GM11168 (cell line): ENCODE data around the gene WRAP73.

ENCODE experiments used
- in situ Hi-C: fragments of 300-500 bp; cut with MboI; formaldehyde crosslinking; loops from one replicate; pipeline ENCODE4 v1.12.0; 2022; ENCODE audit warnings: low sequenced_read_pairs; ENCODE audit not compliant: unreplicated experiment

The WRAP73 gene

DNA sequence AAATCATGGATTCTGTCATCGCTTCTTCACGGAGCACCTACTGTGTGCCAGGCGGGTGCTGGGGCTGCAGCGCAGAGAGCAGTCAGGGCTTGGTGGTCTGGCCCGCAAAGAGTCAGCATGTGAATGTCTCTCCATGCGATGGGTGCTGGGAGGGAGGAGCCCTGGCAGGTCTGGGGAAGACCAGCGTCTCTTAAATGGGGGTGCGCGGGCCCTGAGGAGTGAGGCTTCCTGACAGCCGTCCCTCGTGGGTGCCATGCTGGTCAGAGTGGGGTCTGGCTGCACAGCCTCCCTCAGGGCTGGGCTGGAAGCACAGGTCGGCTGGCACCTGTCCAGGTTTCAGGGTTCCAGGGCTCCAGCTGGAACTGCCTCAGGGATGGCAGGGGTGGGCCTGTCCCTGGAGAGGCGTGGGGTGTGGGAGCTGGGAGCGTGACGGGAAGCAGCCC, 20.9 kb upstream of the WRAP73 start:
- in situ Hi-C loops, result no loop called here

GRCh38 chr1:3669971-3670431, 20.1 kb upstream of the WRAP73 start:
- in situ Hi-C loops, result no loop called here

DNA sequence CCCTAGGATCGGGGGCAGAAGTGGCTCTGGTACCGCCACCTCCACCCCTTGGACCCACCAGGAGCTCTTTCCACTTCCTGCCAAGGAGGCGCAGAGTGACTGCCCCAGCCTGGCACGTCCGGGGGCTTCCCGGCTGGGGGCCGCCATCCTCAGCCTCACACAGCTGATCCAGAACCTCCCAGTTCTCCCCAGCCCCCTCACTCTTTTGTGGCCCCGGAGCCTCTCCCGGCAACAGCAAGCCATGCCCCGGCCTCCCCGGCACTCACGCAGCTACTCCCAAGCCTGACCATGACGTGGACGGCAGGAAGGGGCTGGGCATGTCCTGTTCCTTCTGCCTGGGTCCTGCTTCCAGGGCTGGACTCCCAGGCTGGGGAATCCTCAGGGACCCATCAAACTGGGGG, 19.5 kb upstream of the WRAP73 start:
- in situ Hi-C loops, result no loop called here

DNA sequence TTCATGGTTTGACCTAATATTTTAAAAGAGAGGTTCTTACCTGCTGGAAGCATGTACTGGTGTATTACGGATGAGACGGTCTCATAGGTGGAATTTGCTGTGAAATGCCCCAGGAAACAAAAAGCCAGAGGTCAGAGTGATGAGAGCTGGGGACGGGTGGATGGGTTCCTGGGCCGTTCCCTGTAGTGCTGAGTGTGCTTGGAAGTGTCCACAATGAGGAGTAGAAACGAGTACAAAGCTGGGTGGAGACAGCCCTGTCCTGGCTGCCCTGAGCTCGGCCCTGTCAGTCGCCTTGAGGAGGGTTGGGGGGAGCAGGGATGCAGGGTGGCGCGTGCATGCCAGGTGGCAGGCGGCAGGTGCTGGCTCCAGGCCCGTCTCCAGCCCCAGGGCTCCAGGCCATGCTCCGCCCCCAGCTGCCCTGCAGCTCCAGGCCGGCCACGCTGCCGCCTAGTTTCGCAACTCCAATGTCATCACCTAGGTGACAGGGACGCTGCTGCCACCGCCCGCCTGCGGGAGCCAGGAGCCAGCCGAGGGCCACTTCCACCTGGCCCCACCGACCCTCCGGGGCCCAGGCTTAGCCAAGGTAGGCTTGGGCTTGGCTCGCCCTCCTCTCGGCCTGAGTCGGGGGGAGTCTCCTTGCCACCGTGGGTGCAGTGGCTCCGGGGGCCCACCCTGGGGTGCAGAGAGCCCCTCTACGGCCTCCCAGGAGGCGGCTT, 18.8 kb upstream of the WRAP73 start:
- in situ Hi-C loops, result no loop called here

DNA sequence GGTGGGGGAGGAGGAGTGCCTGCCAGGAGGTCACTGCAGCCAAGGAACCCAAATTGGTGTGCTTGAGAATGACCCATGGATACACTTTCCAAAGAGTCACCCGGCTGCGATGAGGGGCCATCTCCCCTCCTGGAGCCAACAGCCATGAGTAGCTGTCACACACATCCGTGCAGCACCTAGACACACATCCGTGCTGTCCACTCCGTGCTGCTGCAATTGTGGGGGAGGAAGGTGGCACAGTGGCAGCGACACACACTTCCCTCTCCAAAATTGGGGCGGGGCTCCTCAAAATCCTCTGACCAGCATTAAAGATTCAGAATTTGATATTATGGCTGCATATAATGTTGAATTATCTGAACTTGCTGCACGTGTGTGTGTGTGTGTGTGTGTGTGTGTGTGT, 18.2 kb upstream of the WRAP73 start:
- in situ Hi-C loops, result no loop called here

DNA sequence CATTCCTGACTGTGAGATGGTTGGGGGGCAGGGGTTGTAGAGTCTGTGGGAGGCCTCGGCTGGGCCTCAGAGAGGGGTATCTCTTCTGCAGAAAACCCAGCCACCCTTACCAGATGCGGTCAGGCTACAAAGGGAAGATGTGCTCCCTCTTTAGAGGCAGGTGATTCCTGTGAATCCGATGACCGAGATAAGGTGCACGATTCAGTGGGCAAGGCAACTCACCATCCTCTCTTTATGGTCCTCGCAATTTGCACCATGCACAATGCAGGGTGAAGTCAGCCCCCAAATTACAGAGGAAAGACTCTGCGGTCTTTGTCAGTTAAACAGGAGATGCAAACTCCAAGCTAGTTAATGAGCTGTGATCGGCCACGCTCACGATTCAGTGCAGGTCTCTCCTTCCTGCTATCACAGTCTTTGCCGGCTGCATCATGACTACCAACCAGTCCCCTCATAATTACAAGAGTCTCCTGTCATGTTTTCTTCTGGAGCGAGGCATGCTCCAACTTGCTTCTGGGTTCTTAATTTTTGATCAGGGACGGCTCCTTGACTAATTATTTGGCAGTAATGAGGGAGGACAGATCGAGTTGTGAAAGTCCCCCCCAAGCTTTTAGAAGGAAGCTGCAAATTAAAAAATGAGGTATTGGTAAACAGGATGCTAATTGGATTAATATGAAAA, 14.9 kb upstream of the WRAP73 start:
- in situ Hi-C loops, result no loop called here

DNA sequence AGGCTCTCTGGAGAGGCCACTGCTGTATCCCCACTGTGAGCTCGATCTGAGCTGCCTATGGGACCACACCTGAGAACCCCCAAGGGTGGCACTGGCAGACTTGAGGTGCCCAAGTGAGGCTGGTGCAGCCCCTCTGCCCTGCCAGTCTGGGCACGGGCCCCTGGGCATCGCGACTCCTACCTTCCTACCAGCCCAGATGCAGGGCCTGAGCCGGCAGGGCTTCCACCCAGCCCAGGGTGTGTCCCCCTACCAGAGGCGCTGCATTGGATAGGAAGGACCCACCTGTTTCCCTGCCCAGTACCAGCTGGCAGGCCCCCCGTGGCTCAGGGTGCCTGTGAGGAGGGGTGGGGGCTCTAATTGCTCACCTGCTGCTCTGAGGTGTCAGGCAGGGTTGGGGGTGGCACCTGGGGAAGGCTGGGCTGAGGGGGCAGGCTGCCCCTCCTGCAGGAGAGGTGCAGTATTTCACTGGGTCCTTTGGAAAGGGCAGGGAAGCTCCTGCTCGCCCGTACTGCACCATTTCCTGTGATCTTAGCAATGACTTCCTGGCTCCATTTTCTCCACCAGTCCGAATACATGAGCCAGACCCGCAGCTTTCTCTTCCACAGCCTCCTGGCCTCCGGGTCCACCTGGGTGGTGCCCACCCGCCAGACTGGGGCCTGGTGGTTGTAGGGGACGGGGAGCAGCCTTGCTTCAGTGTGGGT, 14.2 kb upstream of the WRAP73 start:
- in situ Hi-C loops, result no loop called here

DNA sequence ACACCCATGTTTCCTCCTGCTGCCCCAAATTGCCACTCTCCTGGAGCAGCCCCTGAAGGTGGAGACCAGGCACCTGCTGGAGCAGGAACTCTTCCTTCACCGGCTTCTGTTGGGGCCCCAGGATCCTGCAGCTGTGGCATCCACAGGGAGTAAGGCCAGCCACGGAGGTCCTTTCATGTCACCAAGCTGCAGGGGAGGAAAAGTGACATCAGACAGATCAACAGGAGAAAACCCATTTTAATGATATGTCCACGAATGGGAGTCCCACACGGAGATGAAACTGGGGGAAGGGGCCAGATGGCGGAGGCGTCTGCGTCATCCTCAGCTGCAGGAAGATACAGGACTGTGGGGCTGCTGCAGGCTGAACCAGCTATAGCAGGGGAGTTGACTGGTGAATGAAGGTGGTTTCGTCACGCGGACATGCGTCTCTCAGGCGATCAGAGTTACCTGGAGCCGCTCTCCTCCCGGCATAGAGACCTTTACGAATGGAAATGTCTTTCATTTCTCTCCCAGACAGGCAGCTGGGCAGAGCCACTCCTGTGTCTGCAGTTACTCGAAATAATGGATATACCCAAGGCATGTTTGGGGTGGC, 12.3 kb upstream of the WRAP73 start:
- in situ Hi-C loops, result no loop called here

DNA sequence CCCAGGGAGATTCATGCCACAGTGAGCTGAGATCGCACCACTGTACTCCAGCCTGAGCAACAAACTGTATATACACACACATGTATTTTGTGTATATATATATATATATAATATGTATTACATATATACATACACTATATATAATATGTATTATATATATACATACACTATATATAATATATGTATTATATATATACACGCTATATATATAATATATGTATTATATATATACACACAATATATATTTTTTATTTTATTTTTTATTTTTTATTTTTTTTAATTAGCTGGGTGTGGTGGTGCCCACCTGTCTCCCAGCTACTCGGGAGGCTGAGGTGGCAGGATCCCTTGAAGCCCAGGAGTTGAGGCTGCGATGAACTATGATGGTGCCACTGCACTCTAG, 11.7 kb upstream of the WRAP73 start:
- in situ Hi-C loops, result no loop called here

DNA sequence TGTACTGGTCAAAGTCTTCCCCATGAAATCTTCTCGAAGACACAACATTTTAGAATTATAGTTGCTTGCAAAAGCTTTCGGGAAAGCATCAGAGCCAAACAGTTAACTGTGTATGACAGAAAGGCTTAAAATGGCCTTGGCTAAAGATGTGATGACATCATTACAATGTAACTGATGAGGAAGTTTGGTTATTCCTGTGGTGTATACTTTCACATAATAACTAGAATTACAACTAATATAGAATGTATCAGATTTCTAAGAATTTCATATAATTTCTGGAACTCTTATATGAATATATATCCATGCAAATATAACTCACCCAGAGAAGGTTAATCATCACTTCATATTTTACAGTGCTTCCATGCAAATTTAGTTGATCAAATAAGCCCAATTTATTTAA, 10.8 kb upstream of the WRAP73 start:
- in situ Hi-C loops, result no loop called here

DNA sequence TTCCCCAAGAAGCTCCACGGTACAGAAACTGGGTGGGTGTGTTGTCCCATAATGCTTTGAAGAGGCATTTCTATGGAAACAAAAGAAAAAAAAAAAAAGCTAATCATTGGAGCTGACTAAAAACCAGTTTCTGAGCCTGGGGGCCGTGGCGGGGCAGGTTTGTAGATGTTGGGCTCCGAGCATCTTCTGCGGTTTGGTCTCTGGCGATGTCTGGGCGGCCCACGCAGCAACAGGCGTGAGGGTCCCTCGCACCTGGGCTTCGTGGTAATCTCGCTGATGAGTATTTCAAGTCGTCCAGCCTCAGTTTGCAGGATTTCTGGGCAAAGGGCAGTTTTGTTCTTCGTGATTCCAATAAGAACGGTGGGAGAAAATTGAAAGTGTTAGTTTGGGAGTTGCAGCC, 9.2 kb upstream of the WRAP73 start:
- in situ Hi-C loops, result no loop called here

DNA sequence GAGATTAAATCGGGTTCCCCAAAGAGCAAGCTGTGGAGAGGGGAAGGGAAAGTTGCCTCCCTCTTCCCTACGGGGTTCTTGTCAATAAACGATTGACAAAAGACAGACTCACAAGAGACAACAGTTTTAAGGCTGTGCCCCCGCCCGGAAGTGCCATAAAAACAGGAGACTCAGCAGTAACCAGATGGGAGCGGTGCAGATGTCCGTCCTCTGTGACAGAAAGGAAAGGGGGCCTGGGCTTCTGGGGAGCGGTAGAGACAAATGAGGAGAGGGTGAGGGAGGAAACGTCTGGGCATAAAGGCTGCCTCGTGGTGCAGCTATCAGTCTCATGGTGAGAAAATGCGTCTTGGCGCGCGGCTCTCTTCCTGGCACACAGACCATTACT, 8.3 kb upstream of the WRAP73 start:
- in situ Hi-C loops, result no loop called here

DNA sequence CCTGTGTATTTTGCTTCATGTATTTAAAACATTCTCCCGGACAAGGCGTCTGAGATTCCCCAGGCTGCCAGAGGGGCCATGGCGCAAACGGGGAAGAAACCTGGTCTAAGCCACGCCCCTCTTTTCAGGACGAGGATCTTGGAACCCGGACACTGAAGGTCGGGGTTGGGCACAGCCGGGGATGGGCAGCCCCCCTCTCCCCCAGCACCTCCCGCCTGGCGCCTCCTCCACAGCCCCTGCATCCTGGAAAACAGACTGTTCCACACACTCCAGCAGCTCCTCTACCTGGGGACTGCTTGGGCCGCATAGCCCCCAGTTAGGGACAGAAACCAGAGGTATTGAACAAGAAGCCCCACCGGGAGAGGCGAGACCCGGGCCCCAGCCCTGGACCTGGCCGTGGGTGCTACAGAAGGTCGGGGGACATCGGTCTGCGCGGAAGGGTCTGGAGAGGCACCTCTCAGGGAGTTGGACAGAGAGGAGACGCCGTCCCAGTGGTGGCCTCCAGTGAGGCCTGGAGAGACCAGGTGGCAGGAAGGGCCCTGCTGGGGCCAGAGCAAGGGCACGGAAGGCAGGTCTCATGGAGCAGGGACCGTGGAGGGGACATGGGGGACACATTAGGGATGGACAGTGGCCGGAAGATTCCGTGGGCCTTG, 7.8 kb upstream of the WRAP73 start:
- in situ Hi-C loops, result no loop called here

- in situ Hi-C loops, result no loop called here
Observed at GRCh38 chr1:3657096-3657475, 7.2 kb upstream of the WRAP73 start.

- in situ Hi-C loops, result no loop called here
Observed at GRCh38 chr1:3656450-3657095, 6.7 kb upstream of the WRAP73 start.

DNA sequence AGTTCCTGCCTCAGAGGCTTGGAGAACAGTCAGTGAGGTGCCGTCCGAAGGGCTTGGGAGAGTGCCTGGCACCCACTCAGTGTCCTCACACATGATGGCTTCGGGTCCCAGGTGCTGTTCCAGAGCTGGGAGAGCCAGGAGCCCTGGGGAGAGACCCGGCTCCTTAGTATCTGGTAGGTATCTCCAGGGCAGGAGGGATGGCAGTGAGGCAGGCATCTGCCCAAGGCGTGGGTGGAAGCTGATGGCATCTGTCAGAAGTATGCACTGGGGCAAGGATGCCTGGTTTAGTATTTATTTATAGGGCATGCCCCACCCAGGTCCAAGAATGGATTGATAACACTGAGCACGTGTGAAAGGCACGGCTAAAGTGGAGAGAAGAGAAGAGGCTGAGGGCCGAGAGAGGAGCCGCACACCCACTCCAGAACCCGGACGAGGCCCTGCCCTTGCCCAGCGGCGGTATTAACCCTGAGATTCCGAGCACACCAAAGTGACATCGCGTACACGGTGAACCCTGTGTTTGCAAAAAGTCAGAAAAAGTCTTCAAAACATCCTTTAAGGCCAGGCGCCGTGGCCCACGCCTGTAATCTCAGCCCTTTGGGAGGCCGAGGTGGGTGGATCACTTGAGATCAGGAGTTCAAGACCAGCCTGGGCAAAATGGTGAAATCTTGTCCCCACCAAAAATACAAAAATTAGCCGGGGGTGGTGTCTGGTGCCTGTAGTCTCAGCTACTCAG, 4.8 kb upstream of the WRAP73 start:
- in situ Hi-C loops, result no loop called here

GRCh38 chr1:3653286-3653618, 3.3 kb upstream of the WRAP73 start:
- in situ Hi-C loops, result no loop called here

- in situ Hi-C loops, result no loop called here
Observed at GRCh38 chr1:3652548-3653285, 2.8 kb upstream of the WRAP73 start.
